DMS153 treated with DMSO at 0.1 percent for 48 hours (cell line): ENCODE measurements around the gene SPRR5.

Experiments
- DNase-seq: peaks from one replicate; lab custom pipeline; 2025; ENCODE audit not compliant: unreplicated experiment; lab: John Stamatoyannopoulos, UW

The SPRR5 gene

DNA sequence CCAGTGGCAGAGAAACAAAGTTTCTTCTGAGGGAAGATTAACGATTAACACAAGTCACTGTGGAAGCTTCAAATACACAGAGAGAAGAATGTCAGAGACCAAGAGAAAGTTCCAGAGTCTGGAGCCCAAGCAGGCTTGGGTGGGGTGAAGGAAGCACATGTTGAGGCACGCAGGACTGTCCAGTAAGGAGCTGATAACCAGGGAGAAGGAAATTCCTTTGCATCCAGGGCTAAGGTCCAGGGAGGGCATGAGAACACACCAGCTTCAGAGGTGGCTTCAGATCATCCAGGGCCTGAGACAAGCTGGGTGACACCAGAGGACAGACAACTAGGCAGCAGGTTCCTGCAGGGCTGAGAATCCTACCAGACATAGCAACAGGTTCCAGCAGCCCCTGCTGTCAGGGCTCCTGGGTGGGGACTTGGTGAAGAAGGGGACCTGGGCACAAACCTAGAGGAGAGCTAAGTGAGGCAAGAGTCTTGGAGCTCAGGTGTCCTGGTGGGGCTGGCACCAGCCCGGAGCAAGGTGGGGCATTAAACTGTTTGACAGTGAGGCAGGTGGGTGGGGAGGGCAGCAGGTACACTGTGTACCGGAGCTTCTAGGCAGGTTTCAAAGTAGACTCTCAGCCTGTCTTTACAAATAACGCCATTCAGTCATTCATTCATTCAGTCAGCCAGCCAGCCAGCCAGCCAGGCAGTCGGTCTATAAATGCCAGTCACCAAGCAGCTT, 34.3 kb downstream of the SPRR5 start:
- DNase-seq: no peak

- no peak for DNase-seq
Observed at GRCh38 chr1:152982076-152982475, 35.1 kb downstream of the SPRR5 start.

DNA sequence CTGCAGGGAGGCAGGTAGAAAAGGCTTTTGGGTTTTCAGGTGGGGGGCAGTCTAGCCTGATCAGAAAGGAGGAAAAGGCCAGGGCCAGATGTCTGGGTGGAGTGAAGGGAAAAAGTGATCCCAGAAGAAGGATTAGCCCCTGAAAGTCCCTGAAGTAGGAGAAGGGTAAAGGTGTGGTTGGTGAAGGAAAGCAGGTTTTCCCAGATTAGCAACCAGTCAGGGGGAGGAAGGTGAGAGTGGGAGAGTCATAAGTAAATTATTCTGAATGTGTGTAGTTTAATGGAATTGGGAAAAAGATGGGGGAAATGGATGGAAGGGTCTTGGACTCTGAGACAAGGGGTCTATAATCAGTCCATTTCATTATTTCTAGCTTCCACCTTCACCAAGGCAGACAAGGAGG, 36.2 kb downstream of the SPRR5 start:
- no peak for DNase-seq

GRCh38 chr1:152983743-152984142, 36.7 kb downstream of the SPRR5 start, which contains the start of gene SPRR1A:
Gene SPRR1A, plus strand, starts transcription at chr1:152984081. Its CDS starts 1,150 bp downstream, at chr1:152985231.
- no peak for DNase-seq

DNA sequence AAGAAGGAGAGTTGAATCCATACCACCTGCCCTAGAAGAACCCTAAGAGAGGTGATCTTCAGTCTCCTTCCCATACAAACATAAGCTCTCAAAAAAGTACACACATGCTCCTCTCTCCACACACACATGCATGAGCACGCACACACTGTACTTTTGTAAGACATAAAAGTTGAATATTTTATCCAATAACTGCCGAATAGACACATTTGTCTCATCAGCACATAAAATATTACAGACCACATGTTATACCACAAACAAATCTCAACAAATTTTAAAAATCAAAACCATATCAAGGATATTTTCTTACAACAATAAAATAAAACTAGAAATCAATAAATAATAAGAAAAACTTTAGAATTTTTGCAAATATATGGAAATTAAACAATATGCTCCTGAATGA, 39.6 kb downstream of the SPRR5 start:
- DNase-seq: no peak

GRCh38 chr1:152993186-152993585, 46.2 kb downstream of the SPRR5 start:
- no peak for DNase-seq

- DNase-seq: no peak
Observed at GRCh38 chr1:152995842-152996241, 48.8 kb downstream of the SPRR5 start.

DNA sequence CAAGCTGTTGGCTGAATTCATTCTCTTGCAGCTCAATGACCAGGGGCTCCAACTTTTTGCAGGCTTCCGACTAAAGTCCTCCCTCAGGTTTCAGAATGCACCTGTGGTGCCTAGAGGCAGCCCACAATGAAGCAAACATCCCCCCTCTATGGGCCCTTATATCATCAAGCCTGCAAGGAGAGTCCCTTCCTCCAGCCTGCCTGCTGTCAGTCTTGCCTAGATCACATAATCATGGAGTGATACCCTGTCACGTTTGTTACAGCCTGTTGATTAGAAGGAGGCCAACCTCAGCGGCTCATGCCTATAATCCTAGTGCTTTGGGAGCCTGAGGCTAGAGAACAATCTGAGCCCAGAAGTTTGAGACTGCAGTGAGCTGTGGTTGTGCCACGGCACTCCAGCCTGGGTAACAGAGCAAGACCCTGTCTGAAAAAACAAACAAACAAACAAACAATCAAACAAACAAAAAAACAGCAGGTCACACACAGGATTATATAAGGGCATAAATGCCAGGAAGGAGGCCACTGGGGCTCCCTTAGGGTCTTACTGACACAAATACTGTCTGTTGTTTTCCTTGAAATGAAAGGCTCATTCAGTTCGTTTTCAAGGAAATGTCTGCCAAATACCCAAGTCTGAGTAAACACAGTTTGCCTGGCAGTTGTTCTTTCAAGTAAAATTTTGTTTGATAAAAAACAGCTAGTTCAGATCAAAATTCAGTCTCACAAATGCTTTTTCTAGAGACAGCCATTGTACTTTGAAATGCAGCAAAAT, 49.8 kb downstream of the SPRR5 start:
- no peak for DNase-seq

DNA sequence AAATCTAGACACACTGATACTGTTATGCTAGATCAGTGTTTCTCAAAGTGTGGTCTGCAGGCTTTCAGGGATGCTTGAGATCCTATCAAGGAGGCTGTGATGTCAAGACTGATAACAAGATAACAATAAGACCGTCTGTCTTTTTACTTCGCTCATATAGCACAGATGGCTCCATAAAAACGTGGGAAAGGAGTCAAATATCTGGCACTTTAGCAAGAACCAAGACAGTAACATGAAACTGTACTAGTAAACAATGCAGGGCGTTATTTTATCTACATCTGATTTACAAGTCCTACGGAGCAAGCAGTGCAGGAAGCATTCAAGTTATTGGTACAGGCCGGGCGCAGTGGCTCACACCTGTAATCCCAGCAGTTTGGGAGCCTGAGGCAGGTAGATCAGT, 50.9 kb downstream of the SPRR5 start:
- no peak for DNase-seq

- no peak for DNase-seq
Observed at GRCh38 chr1:152998476-152998875, 51.5 kb downstream of the SPRR5 start.
